PC-3 (cell line): ENCODE results near the gene CCDC8. TPM values are rescaled to one million over a fixed set of nuclear protein-coding genes. Genes with fewer than 3 reads are reported as not detected.

Experiments
- ATAC-seq: fragments of 200-7000 bp; cut with Tn5 transposase; 2 replicates; pipeline ENCODE4 v1.9.1; 2020; ENCODE audit warnings: mild to moderate bottlenecking, moderate library complexity
- BruUV-seq: library from RNA; stranded (reverse); fragments of 400-500 nt; replicated peaks from 2 replicates; lab custom pipeline; 2021; lab: Mats Ljungman, UMichigan
- CTCF ChIA-PET: fragments of 300-600 bp; sonication (Branson Sonifier 250); formaldehyde crosslinking; loops from one replicate; lab custom pipeline; 2022; ENCODE audit warnings: antibody characterized with exemption; lab: Charles Lee
- POLR2A ChIA-PET: fragments of 300-600 bp; sonication (Branson Sonifier 250); formaldehyde crosslinking; loops from one replicate; lab custom pipeline; 2022; ENCODE audit warnings: antibody characterized with exemption; ENCODE audit not compliant: unreplicated experiment; lab: Charles Lee
- DNase-seq: peaks from one replicate; pipeline ENCODE4 v3.0.0-alpha.2; 2015
- H2AFZ ChIP-seq: fragments of 300-600 bp; sonication (generic); 2 replicates; pipeline ENCODE4 v1.6.0; 2016; ENCODE audit warnings: antibody characterized with exemption, low read length
- H3F3A ChIP-seq: fragments of 300-600 bp; sonication (generic); one replicate; pipeline ENCODE4 v1.6.0; 2017; ENCODE audit warnings: antibody characterized with exemption, low read length, control low read depth, mild to moderate bottlenecking; ENCODE audit not compliant: unreplicated experiment
- H3K27ac ChIP-seq: fragments of 300-600 bp; sonication (generic); 2 replicates; pipeline ENCODE4 v1.5.1; 2016; ENCODE audit warnings: mild to moderate bottlenecking, low read length
- H3K27me3 ChIP-seq: fragments of 300-600 bp; sonication (generic); 2 replicates; pipeline ENCODE4 v1.6.1; 2016; ENCODE audit warnings: low read length, mixed read lengths
- H3K36me3 ChIP-seq: fragments of 300-600 bp; sonication (generic); 2 replicates; pipeline ENCODE4 v1.6.1; 2016; ENCODE audit warnings: low read depth, mixed run types, low read length, mixed read lengths
- H3K4me1 ChIP-seq: fragments of 300-600 bp; sonication (generic); 2 replicates; pipeline ENCODE4 v1.5.1; 2016; ENCODE audit warnings: low read length; ENCODE audit not compliant: insufficient read depth
- H3K4me2 ChIP-seq: fragments of 300-600 bp; sonication (generic); 2 replicates; pipeline ENCODE4 v1.6.0; 2016; ENCODE audit warnings: low read length
- H3K4me3 ChIP-seq: fragments of 300-600 bp; sonication (generic); 2 replicates; pipeline ENCODE4 v1.5.1; 2016; ENCODE audit warnings: mild to moderate bottlenecking, low read length, mixed read lengths
- H3K79me2 ChIP-seq: fragments of 300-600 bp; sonication (generic); 2 replicates; pipeline ENCODE4 v1.6.1; 2017; ENCODE audit warnings: low read length, mixed read lengths
- H3K9ac ChIP-seq: fragments of 300-600 bp; sonication (generic); 2 replicates; pipeline ENCODE4 v1.6.0; 2016; ENCODE audit warnings: mild to moderate bottlenecking, low read length
- H3K9me2 ChIP-seq: fragments of 300-600 bp; sonication (generic); replicated peaks from 2 replicates; pipeline ENCODE4 v1.6.1; 2016; ENCODE audit warnings: mixed run types, low read length, mixed read lengths
- H3K9me3 ChIP-seq: fragments of 300-600 bp; sonication (generic); 2 replicates; pipeline ENCODE4 v1.6.1; 2016; ENCODE audit warnings: low read length, mixed read lengths
- H4K20me1 ChIP-seq: fragments of 300-600 bp; sonication (generic); 2 replicates; pipeline ENCODE4 v1.6.1; 2016; ENCODE audit warnings: low read length, mixed read lengths
- EZH2 ChIP-seq: fragments of 300-600 bp; sonication (generic); IDR thresholded peaks from one replicate; pipeline ENCODE4 v1.6.1; 2017; ENCODE audit warnings: antibody characterized with exemption, mild to moderate bottlenecking, low read length; ENCODE audit not compliant: unreplicated experiment
- EZH2phosphoT487 ChIP-seq: fragments of 300-600 bp; sonication (generic); IDR thresholded peaks from 2 replicates; pipeline ENCODE4 v1.6.1; 2018; ENCODE audit warnings: mild to moderate bottlenecking, antibody characterized with exemption, low read length, borderline replicate concordance
- intact Hi-C: fragments of 100-400 bp; cut with micrococcal nuclease; formaldehyde crosslinking; loops from 2 replicates; pipeline ENCODE4 v1.9.0; 2023
- total RNA-seq: library from RNA; depleted of rRNA; stranded (reverse); fragments of >200 nt; gene quantifications from 2 replicates; pipeline ENCODE4 v1.2.3, GENCODE V29; 2014
- TF ChIP-seq, protein P1 (sequence below): fragments of 300-600 bp; sonication (generic); conservative IDR thresholded peaks from 2 replicates; pipeline ENCODE4 v1.5.1; 2017; ENCODE audit warnings: antibody characterized with exemption, low read depth, mild to moderate bottlenecking, low read length

Gene CCDC8
- total RNA-seq, 1 experiment from 2014 or later, result not detected

DNA sequence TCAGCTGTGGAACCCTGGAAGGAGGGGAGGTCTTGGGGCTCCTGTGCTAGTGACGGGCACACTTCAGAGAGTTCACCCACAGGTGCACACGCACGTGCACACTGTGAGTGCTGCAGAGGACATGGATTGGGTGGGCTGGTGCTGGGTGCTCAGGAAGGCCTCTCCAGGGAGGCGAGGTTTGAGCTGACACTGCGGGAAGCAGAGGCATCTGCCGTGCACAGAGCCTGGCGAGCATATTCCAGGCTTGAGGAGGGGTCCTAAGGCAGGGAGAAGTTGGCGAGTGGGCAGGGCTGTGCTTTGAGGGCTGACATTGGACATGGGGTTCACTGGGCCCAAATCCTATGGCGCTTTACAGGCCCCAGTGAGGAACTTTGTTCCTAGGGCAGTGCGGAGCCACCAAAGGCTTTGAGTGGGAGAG, 25.6 kb downstream of the CCDC8 start:
- Histone ChIP-seq H3K4me3 (no peak overlapping the region), H3K9ac (no peak overlapping the region), H3K27me3 (no peaks in the 10 kb centered on the region), H3F3A (no peaks in the 10 kb centered on the region), H3K4me1 (no peaks in the 10 kb centered on the region), H3K9me2 (no peaks in the 10 kb centered on the region), H3K9me3 (no peaks in the 10 kb centered on the region), H4K20me1 (no peaks in the 10 kb centered on the region), H3K4me2 (no peak overlapping the region), H2AFZ (no peak overlapping the region), H3K27ac (no peak overlapping the region), H3K36me3 (peaks cover 7% of the 10 kb centered on the region; the same call in 1 of the 2 replicates), H3K79me2 (no peaks in the 10 kb centered on the region)
- TF ChIP-seq EZH2, result no peak
- no peak for TF ChIP-seq EZH2phosphoT487
- TF ChIP-seq, protein P1, sequence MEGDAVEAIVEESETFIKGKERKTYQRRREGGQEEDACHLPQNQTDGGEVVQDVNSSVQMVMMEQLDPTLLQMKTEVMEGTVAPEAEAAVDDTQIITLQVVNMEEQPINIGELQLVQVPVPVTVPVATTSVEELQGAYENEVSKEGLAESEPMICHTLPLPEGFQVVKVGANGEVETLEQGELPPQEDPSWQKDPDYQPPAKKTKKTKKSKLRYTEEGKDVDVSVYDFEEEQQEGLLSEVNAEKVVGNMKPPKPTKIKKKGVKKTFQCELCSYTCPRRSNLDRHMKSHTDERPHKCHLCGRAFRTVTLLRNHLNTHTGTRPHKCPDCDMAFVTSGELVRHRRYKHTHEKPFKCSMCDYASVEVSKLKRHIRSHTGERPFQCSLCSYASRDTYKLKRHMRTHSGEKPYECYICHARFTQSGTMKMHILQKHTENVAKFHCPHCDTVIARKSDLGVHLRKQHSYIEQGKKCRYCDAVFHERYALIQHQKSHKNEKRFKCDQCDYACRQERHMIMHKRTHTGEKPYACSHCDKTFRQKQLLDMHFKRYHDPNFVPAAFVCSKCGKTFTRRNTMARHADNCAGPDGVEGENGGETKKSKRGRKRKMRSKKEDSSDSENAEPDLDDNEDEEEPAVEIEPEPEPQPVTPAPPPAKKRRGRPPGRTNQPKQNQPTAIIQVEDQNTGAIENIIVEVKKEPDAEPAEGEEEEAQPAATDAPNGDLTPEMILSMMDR, result no peak
- no TSS peak for BruUV-seq
- ChIA-PET CTCF (no interaction called here), POLR2A (no interaction called here)
- intact Hi-C loops, result no loop called here
- ATAC-seq, result no peak
- DNase-seq, result no peak

DNA sequence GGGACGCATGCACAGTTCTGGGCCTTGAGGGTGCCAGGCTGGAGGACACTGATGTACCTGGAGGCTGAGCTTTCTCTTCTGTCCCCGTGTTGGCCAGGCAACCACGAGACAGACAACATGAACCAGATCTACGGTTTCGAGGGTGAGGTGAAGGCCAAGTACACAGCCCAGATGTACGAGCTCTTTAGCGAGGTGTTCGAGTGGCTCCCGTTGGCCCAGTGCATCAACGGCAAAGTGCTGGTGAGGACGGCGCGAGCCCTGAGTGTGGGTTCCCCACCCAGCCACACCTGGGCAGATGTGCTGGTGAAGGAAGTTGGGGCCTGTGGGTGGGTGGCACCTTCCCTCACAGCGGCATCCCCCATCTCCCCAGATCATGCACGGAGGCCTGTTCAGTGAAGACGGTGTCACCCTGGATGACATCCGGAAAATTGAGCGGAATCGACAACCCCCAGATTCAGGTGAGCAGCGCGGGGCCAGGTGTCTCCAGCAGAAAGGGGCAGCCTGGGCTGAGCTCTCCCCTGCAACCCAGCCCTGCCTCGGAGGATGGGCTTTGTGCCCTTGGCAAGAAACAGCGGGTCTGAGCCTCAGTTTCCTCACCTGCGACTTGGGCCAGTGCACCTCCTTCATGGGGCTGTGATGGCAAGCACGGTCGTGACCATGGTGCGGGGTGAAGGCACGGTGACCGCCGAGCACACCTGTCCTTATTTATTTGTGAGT, 26.2 kb downstream of the CCDC8 start:
- Histone ChIP-seq H3K9me2 (no peaks in the 10 kb centered on the region), H2AFZ (no peak overlapping the region), H3K27ac (no peak overlapping the region), H3F3A (no peaks in the 10 kb centered on the region), H3K27me3 (no peaks in the 10 kb centered on the region), H4K20me1 (no peaks in the 10 kb centered on the region), H3K9ac (no peak overlapping the region), H3K9me3 (no peaks in the 10 kb centered on the region), H3K4me3 (no peak overlapping the region), H3K79me2 (no peaks in the 10 kb centered on the region), H3K36me3 (peaks cover 7% of the 10 kb centered on the region), H3K4me2 (no peak overlapping the region), H3K4me1 (no peaks in the 10 kb centered on the region)
- ChIA-PET POLR2A (no interaction called here), CTCF (no interaction called here)
- no peak for TF ChIP-seq EZH2phosphoT487
- TF ChIP-seq, protein P1, result no peak
- TF ChIP-seq EZH2, result no peak
- BruUV-seq, result no TSS peak
- ATAC-seq (no peak), DNase-seq (no peak)
- intact Hi-C loops, result no loop called here

DNA sequence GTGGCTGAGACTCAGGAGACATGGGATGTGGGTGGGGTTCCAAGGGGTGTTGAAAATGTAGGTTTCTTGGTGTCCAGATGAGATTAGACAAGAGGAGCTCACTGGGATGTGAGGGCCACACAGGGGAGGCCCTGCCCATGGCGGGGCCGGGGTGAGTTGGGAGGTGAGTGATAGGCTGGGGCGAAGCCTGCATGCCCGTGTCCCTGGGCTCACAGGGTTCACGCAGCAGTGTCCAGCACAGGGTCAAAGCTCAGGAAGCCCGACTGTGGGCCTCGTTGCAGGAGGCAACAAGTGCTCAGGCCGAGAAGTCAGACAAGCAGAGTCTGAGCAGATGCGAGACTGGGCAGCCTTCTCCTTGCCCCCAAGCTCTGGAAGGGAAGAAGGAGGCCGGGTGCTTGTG, 27.2 kb downstream of the CCDC8 start:
- ChIA-PET CTCF (interaction anchor here (0.6 kb wide), 1 partner anchor 46 kb away, joined by 18 read pairs; no protein-coding TSS in a partner anchor), POLR2A (no interaction called here)
- no peak overlapping the region for H3K4me2 ChIP-seq
- no peaks in the 10 kb centered on the region for H4K20me1 ChIP-seq
- TF ChIP-seq, protein P1, result no peak
- no peak for TF ChIP-seq EZH2phosphoT487
- TF ChIP-seq EZH2, result no peak
- no peaks in the 10 kb centered on the region for H3F3A ChIP-seq
- DNase-seq, result no peak
- intact Hi-C loops, result no loop called here
- H3K9me2 ChIP-seq, result no peaks in the 10 kb centered on the region
- peaks cover 1% of the 10 kb centered on the region; the same call in 1 of the 2 replicates for H3K79me2 ChIP-seq
- no peak overlapping the region for H2AFZ ChIP-seq
- no peaks in the 10 kb centered on the region for H3K9me3 ChIP-seq
- no peaks in the 10 kb centered on the region for H3K4me1 ChIP-seq
- ATAC-seq, result no peak
- no peaks in the 10 kb centered on the region for H3K27me3 ChIP-seq
- H3K36me3 ChIP-seq, result peaks cover 8% of the 10 kb centered on the region
- H3K9ac ChIP-seq, result no peak overlapping the region
- no peak overlapping the region for H3K27ac ChIP-seq
- no peak overlapping the region for H3K4me3 ChIP-seq
- no TSS peak for BruUV-seq
